K562 (cell line): Measurements from ENCODE around the gene RAB4B. TPM values are rescaled to one million over a fixed set of nuclear protein-coding genes. Genes with fewer than 3 reads are reported as not detected.

ENCODE experiments used
- ELF2 ChIP-seq: fragments of 250-450 bp; sonication (Bioruptor Pico); IDR thresholded peaks from 2 replicates; pipeline ENCODE4 v1.5.0; 2021; ENCODE audit warnings: mild to moderate bottlenecking
- KAT2B ChIP-seq: IDR thresholded peaks from one replicate; pipeline ENCODE4 v1.6.1; 2012; ENCODE audit warnings: low read depth, mild to moderate bottlenecking, control low read depth, inconsistent platforms, low read length, moderate library complexity
- MYC ChIP-seq, 2 experiments: fragments of 250-450 bp in 1 of 2; sonication (Bioruptor Pico) in 1 of 2; IDR thresholded peaks; 2 replicates each; pipeline versions ENCODE4 v1.5.1 to v1.6.1; 2012 to 2021; ENCODE audit warnings: low read depth in 2 of 2, borderline replicate concordance in 1 of 2, improper control_type of control experiment in 1 of 2, low read length in 1 of 2, mild to moderate bottlenecking in 1 of 2, moderate library complexity in 1 of 2
- POLR2A ChIP-seq: fragments of 450-650 bp; conservative IDR thresholded peaks from 2 replicates; pipeline ENCODE4 v1.6.1; 2016
- PTRF ChIP-seq: fragments of 450-650 bp; IDR thresholded peaks from 2 replicates; pipeline ENCODE4 v1.6.1; 2016; ENCODE audit warnings: mild to moderate bottlenecking, missing genetic modification characterization, missing compliant biosample characterization
- RBFOX2 ChIP-seq: fragments of 200-400 bp; formaldehyde crosslinking; IDR thresholded peaks from 2 replicates; pipeline ENCODE4 v1.6.1; 2017; ENCODE audit warnings: low read depth, mild to moderate bottlenecking, low read length, moderate library complexity
- RBM22 ChIP-seq: fragments of 200-400 bp; formaldehyde crosslinking; IDR thresholded peaks from 2 replicates; pipeline ENCODE4 v1.6.1; 2018; ENCODE audit warnings: low read length, low read depth; ENCODE audit not compliant: poor library complexity, severe bottlenecking
- TEAD2 ChIP-seq: fragments of 450-650 bp; IDR thresholded peaks from 2 replicates; pipeline ENCODE4 v1.6.1; 2016; ENCODE audit warnings: missing genetic modification characterization, control low read depth, missing compliant biosample characterization
- ZBTB5 ChIP-seq: fragments of 450-650 bp; IDR thresholded peaks from 2 replicates; pipeline ENCODE4 v1.6.1; 2017; ENCODE audit warnings: antibody characterized with exemption
- ZNF175 ChIP-seq: fragments of 200-800 bp; sonication (Bioruptor generic); IDR thresholded peaks from 2 replicates; pipeline ENCODE4 v1.6.1; 2016; ENCODE audit warnings: low read depth, mild to moderate bottlenecking, missing genetic modification characterization, missing compliant biosample characterization
- ZNF347 ChIP-seq: fragments of 450-650 bp; formaldehyde crosslinking; IDR thresholded peaks from 2 replicates; pipeline ENCODE4 v1.4.0; 2020; ENCODE audit warnings: low read depth, mild to moderate bottlenecking, moderate library complexity
- ZNF79 ChIP-seq: fragments of 250-450 bp; sonication (Bioruptor Pico); IDR thresholded peaks from 2 replicates; pipeline ENCODE4 v1.4.0; 2020; ENCODE audit warnings: low read depth, mild to moderate bottlenecking, moderate library complexity
- polyA plus RNA-seq, 8 experiments: library from polyadenylated mRNA; depleted of rRNA in 4 of 8; stranded (reverse) in 5 of 8; unstranded in 3 of 8; fragments of >200 nt; fragmentation: Nextera tagmentation in 2 of 8; fragmentation: Illumina TruSeq in 1 of 8; extraction: Ambion mirVana in 2 of 8; extraction: Trizol in 1 of 8; gene quantifications; 2 replicates each; pipeline versions ENCODE4 v1.2.1 to v1.2.3, GENCODE V29; 2011 to 2014; ENCODE audit warnings: inconsistent platforms in 1 of 8, missing spikeins in 1 of 8
- total RNA-seq, 7 experiments: library from RNA; depleted of rRNA in 6 of 7; stranded (reverse); fragments of >200 nt in 6 of 7; fragmentation: Illumina TruSeq in 2 of 7; extraction: Trizol in 2 of 7; gene quantifications; 2 replicates each; pipeline versions ENCODE4 v1.2.1 to v1.2.3, GENCODE V29; 2011 to 2021; ENCODE audit warnings: low replicate concordance in 1 of 7
- TF ChIP-seq, protein P1 (sequence below), 2 experiments: fragments of 450-650 bp; conservative IDR thresholded peaks; 2 replicates each; pipeline ENCODE4 v1.6.1; 2017; ENCODE audit warnings: mild to moderate bottlenecking in 2 of 2, moderate library complexity in 2 of 2
- TF ChIP-seq, protein P2 (sequence below): sonication (generic); formaldehyde crosslinking; IDR thresholded peaks from 2 replicates; pipeline ENCODE4 v1.8.1; 2022; ENCODE audit warnings: missing genetic modification reagents
- TF ChIP-seq, protein P3 (sequence below): fragments of 450-650 bp; formaldehyde crosslinking; conservative IDR thresholded peaks from 2 replicates; pipeline ENCODE4 v1.4.0; 2022; ENCODE audit warnings: mild to moderate bottlenecking, missing genetic modification characterization
- TF ChIP-seq, protein P4 (sequence below): fragments of 450-650 bp; IDR thresholded peaks from 2 replicates; pipeline ENCODE4 v1.6.1; 2018; ENCODE audit warnings: mild to moderate bottlenecking, low read depth; ENCODE audit not compliant: partially characterized antibody

RAB4B gene
- total and polyA plus RNA-seq, 9 of the 15 experiments (the other 6 are each of a cell fraction or from before 2014, with no cell fraction given) = 0.28 to 20.4 (median 9.0) TPM

DNA sequence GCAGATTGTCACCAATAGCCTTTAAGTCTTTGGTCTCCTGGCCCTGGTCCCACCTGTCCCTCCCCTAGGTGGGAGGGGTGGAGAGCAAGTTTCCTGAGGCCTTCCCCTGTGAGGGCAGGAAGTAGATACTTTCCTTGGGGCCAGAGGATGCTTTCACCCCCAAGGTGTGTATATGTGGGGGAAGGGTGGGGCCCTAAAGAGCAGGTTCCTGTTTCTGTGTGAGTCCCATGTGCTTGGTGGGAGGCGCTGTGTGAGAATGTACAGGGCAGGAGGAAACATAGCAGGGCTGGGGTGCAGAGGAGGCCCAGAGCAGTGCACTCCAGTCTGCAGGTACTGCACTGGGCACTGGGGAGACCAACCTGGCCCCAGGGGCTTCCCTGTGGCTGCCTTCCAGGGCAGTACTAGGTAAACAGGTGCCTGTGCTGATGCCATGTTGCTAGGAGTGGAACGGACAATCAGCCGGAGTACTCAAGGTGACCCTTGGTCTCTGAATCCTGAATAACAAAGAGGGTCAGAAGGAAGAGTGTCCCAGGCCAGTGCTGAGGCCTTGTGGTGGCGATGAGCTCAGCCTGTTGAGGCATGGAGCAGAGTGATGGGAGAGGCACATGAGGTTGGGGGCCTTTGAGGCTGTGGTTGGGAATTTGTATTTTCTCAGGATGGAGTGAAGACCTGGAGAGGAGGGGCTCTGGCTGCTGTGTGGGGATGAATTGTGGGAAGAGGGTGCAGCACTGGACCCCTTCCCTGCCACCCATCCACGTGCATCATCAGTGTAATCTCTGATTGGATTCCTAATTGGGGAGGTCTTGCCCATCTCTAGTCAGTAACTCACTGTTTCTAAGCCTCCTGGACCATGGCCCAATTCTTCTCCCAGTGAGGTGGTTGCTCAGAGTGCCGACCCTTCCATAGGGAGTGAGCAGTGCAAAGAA lies 26.1 kb downstream of the RAB4B start (continued):
- TF ChIP-seq, protein P1, sequence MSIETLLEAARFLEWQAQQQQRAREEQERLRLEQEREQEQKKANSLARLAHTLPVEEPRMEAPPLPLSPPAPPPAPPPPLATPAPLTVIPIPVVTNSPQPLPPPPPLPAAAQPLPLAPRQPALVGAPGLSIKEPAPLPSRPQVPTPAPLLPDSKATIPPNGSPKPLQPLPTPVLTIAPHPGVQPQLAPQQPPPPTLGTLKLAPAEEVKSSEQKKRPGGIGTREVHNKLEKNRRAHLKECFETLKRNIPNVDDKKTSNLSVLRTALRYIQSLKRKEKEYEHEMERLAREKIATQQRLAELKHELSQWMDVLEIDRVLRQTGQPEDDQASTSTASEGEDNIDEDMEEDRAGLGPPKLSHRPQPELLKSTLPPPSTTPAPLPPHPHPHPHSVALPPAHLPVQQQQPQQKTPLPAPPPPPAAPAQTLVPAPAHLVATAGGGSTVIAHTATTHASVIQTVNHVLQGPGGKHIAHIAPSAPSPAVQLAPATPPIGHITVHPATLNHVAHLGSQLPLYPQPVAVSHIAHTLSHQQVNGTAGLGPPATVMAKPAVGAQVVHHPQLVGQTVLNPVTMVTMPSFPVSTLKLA (conservative IDR thresholded peaks at IDR 0.05) = peak in 1 of 2 experiments; percentile 30; a peak in 1 of 4 replicates
- TF ChIP-seq, protein P2, sequence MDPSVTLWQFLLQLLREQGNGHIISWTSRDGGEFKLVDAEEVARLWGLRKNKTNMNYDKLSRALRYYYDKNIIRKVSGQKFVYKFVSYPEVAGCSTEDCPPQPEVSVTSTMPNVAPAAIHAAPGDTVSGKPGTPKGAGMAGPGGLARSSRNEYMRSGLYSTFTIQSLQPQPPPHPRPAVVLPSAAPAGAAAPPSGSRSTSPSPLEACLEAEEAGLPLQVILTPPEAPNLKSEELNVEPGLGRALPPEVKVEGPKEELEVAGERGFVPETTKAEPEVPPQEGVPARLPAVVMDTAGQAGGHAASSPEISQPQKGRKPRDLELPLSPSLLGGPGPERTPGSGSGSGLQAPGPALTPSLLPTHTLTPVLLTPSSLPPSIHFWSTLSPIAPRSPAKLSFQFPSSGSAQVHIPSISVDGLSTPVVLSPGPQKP (CRISPR knock-in tag) = no peak
- TF ChIP-seq ZNF347 (CRISPR knock-in tag) (no peak), ELF2 (CRISPR knock-in tag) (no peak), MYC (IDR thresholded peaks at IDR 0.05; ENCODE audit: low read depth, low read length) (no peak), MYC (CRISPR knock-in tag; IDR thresholded peaks at IDR 0.05; ENCODE audit: borderline replicate concordance, low read depth) (no peak), ZNF79 (CRISPR knock-in tag) (no peak), ZNF175 (CRISPR knock-in tag) (no peak), ZBTB5 (no peak), POLR2A (peak; percentile 41; the same call in 1 of the 2 replicates), KAT2B (no peak), TEAD2 (no peak), RBM22 (no peak), PTRF (tag) (no peak), RBFOX2 (peak; percentile 44; the same call in 1 of the 2 replicates)
- TF ChIP-seq, protein P3, sequence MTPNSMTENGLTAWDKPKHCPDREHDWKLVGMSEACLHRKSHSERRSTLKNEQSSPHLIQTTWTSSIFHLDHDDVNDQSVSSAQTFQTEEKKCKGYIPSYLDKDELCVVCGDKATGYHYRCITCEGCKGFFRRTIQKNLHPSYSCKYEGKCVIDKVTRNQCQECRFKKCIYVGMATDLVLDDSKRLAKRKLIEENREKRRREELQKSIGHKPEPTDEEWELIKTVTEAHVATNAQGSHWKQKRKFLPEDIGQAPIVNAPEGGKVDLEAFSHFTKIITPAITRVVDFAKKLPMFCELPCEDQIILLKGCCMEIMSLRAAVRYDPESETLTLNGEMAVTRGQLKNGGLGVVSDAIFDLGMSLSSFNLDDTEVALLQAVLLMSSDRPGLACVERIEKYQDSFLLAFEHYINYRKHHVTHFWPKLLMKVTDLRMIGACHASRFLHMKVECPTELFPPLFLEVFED (CRISPR knock-in tag) = no peak
- TF ChIP-seq, protein P4, sequence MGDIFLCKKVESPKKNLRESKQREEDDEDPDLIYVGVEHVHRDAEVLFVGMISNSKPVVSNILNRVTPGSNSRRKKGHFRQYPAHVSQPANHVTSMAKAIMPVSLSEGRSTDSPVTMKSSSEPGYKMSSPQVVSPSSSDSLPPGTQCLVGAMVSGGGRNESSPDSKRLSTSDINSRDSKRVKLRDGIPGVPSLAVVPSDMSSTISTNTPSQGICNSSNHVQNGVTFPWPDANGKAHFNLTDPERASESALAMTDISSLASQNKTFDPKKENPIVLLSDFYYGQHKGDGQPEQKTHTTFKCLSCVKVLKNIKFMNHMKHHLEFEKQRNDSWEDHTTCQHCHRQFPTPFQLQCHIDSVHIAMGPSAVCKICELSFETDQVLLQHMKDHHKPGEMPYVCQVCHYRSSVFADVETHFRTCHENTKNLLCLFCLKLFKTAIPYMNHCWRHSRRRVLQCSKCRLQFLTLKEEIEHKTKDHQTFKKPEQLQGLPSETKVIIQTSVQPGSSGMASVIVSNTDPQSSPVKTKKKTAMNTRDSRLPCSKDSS = no peak
